SK-MEL-5 (cell line): ENCODE data around the gene GPAT2. TPM values are rescaled to one million over a fixed set of nuclear protein-coding genes. Genes with fewer than 3 reads are reported as not detected.
"Not testable (repeated sequence)": the region's sequence is repeated elsewhere in the genome, so short reads cannot be mapped to it uniquely, and the experiment has no call there.

Experiments used
- DNase-seq: peaks from one replicate; pipeline ENCODE4 v3.0.0-alpha.2; 2016; ENCODE audit warnings: low read depth, low spot score
- in situ Hi-C: cut with HindIII; loops from 2 replicates; pipeline ENCODE4 v1.10.0; 2016; ENCODE audit warnings: low sequenced_read_pairs, high pct_unique_total_duplicates, low pct_unique_long_range_greater_than_20kb
- total RNA-seq: library from RNA; depleted of rRNA; stranded (reverse); fragments of >200 nt; shearing (Covaris generic); gene quantifications from 2 replicates; pipeline ENCODE4 v1.2.3, GENCODE V29; 2014

GPAT2 gene
- total RNA-seq, 1 experiment from 2014 or later = not detected

GRCh38 chr2:96035554-96035953, 838 bp upstream of the GPAT2 start:
- in situ Hi-C loops = not testable (repeated sequence)

GRCh38 chr2:96033997-96034396, 719 bp downstream of the GPAT2 start:
- DNase-seq, in situ Hi-C loops: not testable (repeated sequence)

More at GRCh38 chr2:96035554-96035953, 838 bp upstream of the GPAT2 start:
- not testable (repeated sequence) for DNase-seq

GRCh38 chr2:96027725-96028325, 6.9 kb downstream of the GPAT2 start:
- in situ Hi-C loops, DNase-seq: not testable (repeated sequence)

GRCh38 chr2:96025755-96026154, 9.0 kb downstream of the GPAT2 start:
- in situ Hi-C loops, DNase-seq: not testable (repeated sequence)

DNA sequence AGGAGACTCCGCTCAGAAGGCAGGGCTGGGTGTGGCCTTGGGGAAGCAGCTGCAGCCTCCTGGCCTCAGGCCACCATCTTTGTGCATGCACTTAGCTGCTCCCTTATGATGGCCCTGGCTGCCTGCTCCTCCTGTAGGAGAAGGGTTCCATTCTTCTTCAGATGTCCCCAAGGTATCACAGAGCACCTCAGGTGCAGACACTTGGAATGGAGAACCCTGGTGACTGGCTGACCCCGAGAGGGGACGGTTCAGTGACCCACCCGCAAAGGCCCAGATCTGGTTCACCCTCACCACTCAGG, 9.6 kb downstream of the GPAT2 start:
- in situ Hi-C loops = no loop called here
- DNase-seq = no peak

GRCh38 chr2:96024336-96025193, 10.2 kb downstream of the GPAT2 start:
- in situ Hi-C loops = no loop called here
- DNase-seq = no peak

DNA sequence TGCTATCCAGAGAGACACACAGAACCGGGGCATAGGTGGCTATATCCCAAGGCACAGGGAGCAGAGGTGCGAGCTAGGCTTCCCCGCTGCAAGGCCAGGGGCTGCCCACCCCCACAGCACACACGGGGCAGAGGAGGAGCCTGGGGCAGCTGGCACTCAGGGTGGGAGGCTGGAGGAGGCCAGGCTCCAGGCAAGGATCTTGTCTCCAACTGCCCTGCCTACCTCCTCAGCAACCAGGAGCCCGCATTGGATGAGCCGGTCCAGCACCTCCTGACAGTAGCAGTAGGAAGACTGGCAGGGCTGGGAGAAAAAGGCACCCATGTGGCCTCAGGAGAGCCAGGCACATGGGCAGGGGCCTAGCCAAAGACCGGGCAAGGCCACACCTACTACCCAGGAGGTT, 11.0 kb downstream of the GPAT2 start:
- DNase-seq, in situ Hi-C loops: not testable (repeated sequence)

- DNase-seq = peak; percentile 83
- in situ Hi-C loops = not testable (repeated sequence)
These were observed 11.8 kb downstream of the GPAT2 start for GRCh38 chr2:96022701-96023447.

- DNase-seq, in situ Hi-C loops: not testable (repeated sequence)
These were observed 12.6 kb downstream of the GPAT2 start for GRCh38 chr2:96022126-96022525.

- DNase-seq, in situ Hi-C loops: not testable (repeated sequence)
These were observed 13.6 kb downstream of the GPAT2 start for GRCh38 chr2:96021142-96021541.

DNA sequence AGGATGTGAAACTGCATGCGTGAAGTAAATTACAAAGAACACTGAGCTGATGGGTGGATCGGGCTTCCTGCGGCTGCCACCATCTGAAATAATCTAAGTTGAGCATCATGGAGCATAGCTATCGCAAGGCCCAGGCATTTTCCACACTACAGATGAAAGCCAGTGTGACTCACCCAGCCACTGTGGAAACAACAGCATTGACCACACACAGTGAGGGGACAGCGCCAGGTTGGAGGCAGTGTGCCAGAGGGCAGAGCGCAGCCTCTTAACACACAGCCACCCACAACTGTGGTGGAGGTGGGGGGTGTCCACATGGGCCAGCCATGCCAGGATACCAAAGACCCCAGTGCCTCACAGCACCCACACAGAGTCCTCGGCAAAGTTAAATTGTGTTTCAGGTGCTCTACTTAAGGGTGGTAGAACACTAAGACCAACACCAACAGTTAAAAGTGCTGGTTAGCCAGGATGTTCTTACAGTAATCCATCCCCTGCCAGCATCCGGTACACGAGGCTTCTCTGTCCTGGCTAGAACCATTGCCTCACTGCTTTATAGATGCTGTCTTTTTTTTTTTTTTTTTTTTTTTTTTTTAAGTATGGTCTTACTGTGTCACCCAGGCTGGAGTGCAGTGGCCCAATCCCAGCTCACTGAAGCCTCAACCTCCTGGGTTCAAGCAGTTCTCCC, 14.7 kb downstream of the GPAT2 start:
- in situ Hi-C loops, DNase-seq: not testable (repeated sequence)

DNA sequence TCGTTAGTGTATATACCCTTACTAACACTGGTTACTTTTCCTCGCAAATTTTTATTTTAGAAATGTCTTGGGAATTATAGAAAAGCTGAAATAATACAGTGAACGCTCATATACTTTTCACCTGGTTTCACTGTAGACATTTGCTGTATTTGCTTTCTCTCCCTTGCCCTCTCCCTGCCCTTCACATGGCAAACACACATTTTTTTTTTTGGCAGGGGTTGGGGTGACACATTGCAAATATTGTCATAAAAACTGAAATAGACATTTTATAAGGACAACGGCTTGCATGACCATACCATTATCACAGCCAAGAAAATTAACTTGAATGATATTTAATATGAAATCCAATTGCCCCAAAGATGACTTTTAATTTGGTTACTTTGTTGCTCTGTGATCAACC, 18.4 kb downstream of the GPAT2 start:
- DNase-seq, in situ Hi-C loops: not testable (repeated sequence)

DNA sequence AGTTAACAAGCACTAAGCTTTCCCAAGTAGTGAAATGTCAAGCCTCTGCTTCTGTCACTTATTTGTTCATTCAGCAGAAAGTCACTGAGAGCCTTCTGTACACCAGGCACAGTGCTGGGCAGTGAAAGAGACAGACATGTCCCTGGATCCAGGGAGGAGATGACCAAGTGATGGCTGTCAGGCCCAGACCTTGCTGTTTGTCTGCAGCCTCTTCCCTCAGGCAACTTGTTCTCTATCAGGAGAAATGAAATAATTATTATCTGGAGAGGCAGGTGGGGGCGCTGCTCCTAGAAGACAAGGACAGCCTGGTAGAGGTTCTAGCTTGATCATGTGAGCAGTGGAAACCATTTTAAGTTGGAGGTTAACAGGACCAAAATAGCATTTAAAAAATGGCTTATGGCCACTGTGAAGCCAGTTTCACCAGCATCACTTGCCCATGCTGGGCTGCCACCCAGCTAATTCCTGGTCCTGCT, 21.9 kb downstream of the GPAT2 start:
- in situ Hi-C loops = not testable (repeated sequence)

GRCh38 chr2:96012086-96012791, 22.5 kb downstream of the GPAT2 start:
- in situ Hi-C loops = not testable (repeated sequence)
- DNase-seq = peak; percentile 92

More for the DNA sequence above, 21.9 kb downstream of the GPAT2 start:
- DNase-seq = peak; percentile 17

DNA sequence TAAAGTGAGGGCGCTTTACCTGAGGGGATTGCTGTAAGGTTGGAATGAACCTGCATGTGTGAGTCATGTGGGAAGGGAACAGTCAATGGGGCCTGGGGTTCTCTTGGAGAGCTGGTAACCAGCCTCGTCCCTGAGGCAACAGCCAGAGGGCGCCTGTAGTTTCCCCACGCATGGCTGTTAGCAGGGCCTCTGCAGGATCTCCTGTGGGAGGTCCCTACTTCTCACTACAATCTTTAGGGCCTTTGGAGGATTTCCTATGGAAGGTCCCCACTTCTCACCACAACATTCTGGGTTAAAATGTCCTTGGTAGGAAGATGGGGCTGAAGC, 23.6 kb downstream of the GPAT2 start:
- in situ Hi-C loops = not testable (repeated sequence)

GRCh38 chr2:96010320-96011128, 24.2 kb downstream of the GPAT2 start:
- in situ Hi-C loops = not testable (repeated sequence)
- DNase-seq = peak; percentile 84

More for the DNA sequence above, 23.6 kb downstream of the GPAT2 start:
- peak; percentile 48 for DNase-seq
